HG03469 (cell line): ENCODE results near the gene CRYBG2.
A peak's percentile ranks its signal among the peaks of the same experiment; 100 is the strongest.

Source experiments
- ATAC-seq: cut with Tn5 transposase; IDR thresholded peaks from one replicate; pipeline ENCODE4 v1.9.1; 2021; ENCODE audit warnings: mild to moderate bottlenecking, moderate library complexity, moderate number of reproducible peaks; ENCODE audit not compliant: unreplicated experiment

Gene CRYBG2

GRCh38 chr1:26282401-26282918 is 71.5 kb downstream of the CRYBG2 start:
- ATAC-seq: no peak

DNA sequence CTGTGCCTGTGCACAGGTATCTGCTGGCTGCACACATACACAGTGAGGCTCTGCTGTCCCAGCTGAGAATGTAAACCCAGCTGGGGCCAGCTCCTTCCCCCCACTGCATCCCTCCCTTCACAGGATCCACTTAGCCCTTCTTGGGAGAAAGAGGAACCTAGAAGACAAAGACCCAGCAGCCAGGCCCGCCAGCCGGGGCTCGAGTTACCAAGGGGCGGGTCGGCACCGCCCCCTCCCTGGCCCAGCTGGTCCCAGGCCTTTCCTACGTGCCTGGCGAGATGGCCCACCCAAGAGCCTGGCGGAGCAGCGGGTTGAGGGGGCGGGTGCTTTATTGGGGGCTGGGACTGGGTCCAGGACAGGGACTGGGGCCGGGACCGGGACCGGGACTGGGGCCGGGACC is 72.0 kb downstream of the CRYBG2 start:
- ATAC-seq: no peak

DNA sequence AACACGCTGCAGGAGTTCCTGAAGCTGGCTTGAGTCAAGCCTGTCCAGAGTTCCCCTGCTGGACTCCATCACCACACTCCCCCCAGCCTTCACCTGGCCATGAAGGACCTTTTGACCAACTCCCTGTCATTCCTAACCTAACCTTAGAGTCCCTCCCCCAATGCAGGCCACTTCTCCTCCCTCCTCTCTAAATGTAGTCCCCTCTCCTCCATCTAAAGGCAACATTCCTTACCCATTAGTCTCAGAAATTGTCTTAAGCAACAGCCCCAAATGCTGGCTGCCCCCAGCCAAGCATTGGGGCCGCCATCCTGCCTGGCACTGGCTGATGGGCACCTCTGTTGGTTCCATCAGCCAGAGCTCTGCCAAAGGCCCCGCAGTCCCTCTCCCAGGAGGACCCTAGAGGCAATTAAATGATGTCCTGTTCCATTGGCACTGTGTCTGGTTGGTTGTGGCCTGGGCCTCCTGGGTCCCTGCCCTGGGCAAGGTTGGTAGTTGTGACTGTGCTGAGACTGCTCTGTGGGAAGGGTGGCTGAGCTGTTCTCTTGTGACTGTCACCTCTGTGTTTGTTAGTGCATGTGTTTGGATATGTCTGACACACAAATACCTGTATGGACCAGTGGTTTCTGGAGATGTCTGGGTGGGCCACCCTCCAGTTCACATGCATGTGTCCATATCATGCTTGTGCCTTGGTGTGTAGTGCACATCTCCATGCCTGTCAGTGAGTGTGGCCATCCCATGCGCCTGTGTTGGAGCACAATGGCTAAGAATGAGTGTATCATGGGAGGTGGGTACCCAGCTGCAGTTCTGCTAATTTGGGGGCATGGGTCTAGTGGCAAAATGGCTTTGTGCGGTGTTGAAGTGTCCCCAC is 72.6 kb downstream of the CRYBG2 start:
- ATAC-seq: no peak

GRCh38 chr1:26280333-26281042 is 73.4 kb downstream of the CRYBG2 start:
- ATAC-seq: no peak

DNA sequence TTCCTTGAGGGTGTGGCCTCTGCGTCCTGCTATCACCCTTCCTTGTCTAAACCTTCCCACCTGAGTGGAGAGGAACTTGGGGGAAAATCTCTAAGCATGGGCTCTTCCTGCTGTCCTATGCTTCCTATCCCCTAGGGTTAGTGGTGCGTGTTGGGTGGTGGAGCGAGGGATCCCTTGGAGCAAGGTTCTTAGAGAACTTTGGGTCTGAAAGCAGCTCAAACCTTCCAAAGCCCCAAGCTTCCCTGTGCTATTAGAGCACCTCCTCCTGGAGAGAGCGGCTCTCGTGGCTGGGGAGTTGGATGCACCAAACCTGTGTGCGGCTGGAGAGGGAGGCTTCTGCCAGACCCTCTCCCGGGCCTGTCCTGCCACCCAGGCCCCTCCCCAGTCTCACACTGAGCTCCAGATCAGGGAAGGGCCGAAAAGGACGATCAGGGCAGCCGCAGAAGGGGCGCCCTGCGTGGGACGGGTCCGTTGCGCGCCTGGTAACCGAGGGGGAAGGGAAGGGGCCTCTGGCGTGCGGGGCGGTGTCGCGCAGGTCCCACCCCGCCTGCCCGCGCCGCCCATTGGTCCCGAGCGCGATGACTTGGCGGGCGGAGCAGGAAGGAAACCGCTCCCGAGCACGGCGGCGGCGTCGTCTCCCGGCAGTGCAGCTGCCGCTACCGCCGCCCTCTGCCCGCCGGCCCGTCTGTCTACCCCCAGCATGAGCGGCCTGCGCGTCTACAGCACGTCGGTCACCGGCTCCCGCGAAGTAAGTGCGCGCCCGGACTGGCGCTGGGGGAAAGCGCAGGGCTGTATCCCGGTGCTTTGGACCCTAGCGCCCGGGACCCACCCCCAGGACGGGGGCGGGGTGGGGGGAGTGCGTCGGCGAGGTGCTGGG is 74.2 kb downstream of the CRYBG2 start, which contains the start of gene SH3BGRL3:
Gene SH3BGRL3 (plus strand): TSS at position 631 of the 877 bp plus-strand sequence. CDS start 70 bp downstream, at position 701.
- peak; percentile 31 for ATAC-seq

DNA sequence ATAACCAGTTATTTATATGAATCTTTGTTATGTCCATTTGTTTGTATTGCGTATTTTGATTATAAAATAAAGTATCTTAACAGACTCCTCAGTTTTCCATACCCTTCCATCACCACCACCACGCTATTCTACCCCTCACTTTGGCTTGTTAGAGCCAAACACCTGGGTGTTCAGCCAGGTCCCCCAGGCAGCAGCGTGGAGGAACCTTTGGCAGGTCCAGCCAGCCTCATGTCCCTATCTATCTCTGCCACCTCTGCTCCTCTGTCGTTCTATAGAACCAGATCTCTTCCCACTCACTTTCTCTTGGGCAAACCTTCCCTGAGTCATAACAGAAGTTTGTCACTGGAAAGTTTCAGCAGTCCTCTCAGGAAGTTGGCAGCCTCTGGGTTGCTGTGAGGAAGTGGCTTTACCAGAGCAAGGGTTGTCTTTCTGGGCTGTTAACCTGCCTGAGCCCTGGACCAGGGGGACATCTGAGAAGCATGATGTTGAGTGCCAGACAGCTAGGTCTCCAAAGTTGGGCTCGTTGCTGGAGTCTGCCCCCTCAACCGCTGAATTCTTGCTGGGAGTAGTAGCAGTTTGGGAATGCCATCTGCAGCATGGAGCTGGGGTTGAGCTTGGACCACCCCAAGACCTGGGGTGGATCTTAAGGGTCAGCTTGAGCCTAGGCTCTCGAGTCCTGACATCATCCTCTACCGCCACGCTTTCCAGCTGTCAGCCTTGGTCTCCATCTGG is 75.0 kb downstream of the CRYBG2 start:
- no peak for ATAC-seq

DNA sequence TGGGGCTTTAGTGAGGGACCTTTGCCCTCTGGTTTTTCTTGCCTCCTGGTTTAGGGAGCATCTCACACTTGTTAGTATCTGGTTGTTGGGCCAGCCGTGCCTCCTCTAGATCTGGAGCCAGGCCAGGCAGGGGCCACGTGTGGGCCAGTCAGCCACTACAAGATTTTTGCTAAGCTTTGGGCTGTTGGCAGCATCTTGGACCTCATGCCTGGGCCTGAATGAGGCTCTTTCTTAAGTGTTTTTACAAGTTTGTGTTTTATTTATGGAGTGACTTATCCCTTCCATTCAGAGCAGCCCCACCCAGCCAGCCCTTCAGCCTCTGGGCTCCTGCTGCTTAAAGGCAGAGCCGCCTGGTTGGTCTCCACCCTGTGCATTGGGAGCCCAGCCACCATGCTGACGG is 75.6 kb downstream of the CRYBG2 start:
- no peak for ATAC-seq

DNA sequence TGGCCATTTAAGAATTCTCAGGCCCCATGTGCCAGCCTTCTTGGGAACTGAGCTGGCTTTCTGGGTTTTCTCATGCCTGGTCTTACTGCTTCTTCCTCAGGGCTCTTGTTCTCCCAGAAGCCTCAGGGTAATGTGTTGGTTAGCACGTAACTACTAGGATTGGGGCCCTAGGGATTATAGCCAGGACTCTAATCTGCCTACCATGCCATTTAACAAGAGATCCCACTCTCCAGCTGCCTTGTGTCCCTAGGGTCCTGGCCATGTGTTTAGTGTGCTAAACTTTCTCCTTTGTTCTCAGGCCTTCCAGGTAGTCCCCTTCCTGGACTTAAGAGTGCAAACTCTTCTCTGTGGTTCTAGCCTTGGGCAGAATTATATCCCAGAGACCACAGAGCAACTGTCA is 76.2 kb downstream of the CRYBG2 start:
- no peak for ATAC-seq

DNA sequence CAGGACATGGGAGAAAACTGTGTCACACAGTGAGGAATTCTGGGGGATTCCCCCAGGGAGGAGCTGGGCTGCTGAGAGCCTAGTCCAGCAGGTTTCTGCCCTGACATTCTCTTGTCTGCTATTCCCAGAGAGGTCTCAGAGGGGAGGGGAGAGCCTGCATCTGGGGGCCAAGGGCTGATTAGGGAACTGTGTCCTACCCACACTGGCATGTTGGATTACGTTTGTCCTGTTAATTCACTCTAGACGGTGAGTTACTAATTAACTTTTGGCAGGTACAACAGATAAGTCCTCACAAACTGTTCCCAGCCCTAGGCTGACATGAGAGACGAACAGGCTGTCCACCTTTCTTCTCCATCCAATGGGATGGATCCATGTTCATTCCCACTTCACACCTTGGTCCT is 76.7 kb downstream of the CRYBG2 start:
- ATAC-seq: no peak

DNA sequence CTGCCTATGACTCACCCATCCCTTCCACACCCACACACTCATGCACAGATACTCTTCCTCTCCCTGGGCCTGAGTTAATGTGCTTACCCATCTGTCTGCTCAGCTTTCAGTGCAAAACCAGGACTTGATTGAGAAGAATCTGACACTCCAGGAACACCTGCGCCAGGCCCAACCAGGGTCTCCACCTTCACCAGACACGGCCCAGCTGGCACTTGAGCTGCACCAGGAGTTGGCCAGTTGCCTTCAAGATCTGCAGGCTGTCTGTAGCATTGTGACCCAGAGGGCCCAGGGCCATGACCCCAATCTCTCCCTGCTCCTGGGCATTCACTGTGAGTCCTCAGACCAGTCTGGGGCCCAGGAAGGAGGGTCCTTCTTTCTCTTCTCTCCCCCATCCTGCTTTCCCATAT is 77.5 kb downstream of the CRYBG2 start:
- no peak for ATAC-seq

GRCh38 chr1:26275580-26276431 is 78.1 kb downstream of the CRYBG2 start:
- ATAC-seq: no peak

GRCh38 chr1:26274801-26275425 is 79.0 kb downstream of the CRYBG2 start:
- ATAC-seq: no peak
